ENCODE results near the gene INO80B. TPM values are rescaled to one million over a fixed set of nuclear protein-coding genes. Genes with fewer than 3 reads are reported as not detected.

Gene INO80B
- polyA plus RNA-seq (2011; rRNA removed) (5.6 and 6.4 TPM in 2 replicates), polyA minus RNA-seq (2011; rRNA and poly(A)+ RNA removed) (2.2 and 3.3 TPM in 2 replicates)

DNA sequence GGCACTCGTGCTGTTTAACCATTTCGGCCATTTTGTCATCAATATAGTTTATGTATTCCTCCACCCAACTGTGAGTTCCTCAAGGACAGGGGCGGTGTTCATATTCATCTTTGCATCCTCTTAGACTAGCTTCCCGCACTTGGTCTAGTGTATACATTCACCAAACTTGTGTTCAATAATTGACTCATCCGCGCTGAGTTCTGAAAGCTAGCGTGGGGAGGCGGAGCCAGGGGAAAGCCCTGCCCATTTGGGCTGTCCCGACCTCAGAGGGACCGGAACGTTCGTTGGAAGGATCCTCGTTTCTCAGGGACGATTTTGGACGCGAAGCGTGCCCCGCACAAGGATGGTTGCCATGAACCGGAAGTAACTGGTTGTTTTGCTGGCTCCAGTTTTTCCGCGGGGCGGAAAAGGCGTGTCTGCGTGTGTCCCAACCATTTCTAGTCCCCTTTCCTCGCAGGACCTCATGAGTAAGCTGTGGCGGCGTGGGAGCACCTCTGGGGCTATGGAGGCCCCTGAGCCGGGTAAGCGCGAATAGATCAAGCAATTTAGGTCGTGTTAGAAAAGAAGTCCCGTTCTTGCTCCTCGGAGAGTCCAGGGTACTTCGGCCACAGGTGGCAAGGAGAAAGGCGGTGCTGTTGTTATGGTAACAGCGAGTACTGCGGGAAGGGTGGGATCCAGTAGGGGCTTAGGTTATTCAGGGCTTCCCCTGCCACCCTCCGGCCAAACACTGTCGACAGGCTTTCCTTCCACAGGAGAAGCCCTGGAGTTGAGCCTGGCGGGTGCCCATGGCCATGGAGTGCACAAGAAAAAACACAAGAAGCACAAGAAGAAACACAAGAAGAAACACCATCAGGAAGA is at the start of gene INO80B:
INO80B (plus strand) TSS at position 434 of the 858 bp plus-strand sequence; CDS start at position 464, 30 bp downstream.
- TF ChIP-seq, protein P1, sequence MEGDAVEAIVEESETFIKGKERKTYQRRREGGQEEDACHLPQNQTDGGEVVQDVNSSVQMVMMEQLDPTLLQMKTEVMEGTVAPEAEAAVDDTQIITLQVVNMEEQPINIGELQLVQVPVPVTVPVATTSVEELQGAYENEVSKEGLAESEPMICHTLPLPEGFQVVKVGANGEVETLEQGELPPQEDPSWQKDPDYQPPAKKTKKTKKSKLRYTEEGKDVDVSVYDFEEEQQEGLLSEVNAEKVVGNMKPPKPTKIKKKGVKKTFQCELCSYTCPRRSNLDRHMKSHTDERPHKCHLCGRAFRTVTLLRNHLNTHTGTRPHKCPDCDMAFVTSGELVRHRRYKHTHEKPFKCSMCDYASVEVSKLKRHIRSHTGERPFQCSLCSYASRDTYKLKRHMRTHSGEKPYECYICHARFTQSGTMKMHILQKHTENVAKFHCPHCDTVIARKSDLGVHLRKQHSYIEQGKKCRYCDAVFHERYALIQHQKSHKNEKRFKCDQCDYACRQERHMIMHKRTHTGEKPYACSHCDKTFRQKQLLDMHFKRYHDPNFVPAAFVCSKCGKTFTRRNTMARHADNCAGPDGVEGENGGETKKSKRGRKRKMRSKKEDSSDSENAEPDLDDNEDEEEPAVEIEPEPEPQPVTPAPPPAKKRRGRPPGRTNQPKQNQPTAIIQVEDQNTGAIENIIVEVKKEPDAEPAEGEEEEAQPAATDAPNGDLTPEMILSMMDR (IDR thresholded peaks at IDR 0.05; ENCODE audit: insufficient read depth, low read depth, low read length), result no peak
- CTCF ChIA-PET, result interaction anchor here (0.8 to 4.2 kb wide), 7 partner anchors 12 to 256 kb away, joined by 3 to 13 read pairs (median 3); partner anchors contain the start of genes CCDC142 and TTC31
- peak within 1 kb of the TSS; percentile 68 for H3K4me3 ChIP-seq (ENCODE audit: low read depth, low read length)
- no peaks in the 10 kb centered on the region for H3K36me3 ChIP-seq (ENCODE audit: control insufficient read depth, insufficient read depth, low read length)
- no peaks in the 10 kb centered on the region for H3K27me3 ChIP-seq (ENCODE audit: control insufficient read depth, insufficient read depth, low read length)
- POLR2A ChIA-PET, result interaction anchor here (0.5 to 0.7 kb wide), 2 partner anchors 18 to 24 kb away, joined by 3 read pairs; partner anchors contain the start of gene MRPL53
- peak; percentile 87 for DNase-seq (ENCODE audit: low read depth)

GRCh38 chr2:74406035-74406434 is 48.9 kb upstream of the INO80B start:
- TF ChIP-seq, protein P1 (IDR thresholded peaks at IDR 0.05; ENCODE audit: insufficient read depth, low read depth, low read length), result no peak
- no peak for DNase-seq (ENCODE audit: low read depth)
- ChIA-PET POLR2A (no interaction called here), CTCF (no interaction called here)
- no peaks in the 10 kb centered on the region for H3K27me3 ChIP-seq (ENCODE audit: control insufficient read depth, insufficient read depth, low read length)
- no peaks in the 10 kb centered on the region for H3K36me3 ChIP-seq (ENCODE audit: control insufficient read depth, insufficient read depth, low read length)
- no peak overlapping the region for H3K4me3 ChIP-seq (ENCODE audit: low read depth, low read length)

DNA sequence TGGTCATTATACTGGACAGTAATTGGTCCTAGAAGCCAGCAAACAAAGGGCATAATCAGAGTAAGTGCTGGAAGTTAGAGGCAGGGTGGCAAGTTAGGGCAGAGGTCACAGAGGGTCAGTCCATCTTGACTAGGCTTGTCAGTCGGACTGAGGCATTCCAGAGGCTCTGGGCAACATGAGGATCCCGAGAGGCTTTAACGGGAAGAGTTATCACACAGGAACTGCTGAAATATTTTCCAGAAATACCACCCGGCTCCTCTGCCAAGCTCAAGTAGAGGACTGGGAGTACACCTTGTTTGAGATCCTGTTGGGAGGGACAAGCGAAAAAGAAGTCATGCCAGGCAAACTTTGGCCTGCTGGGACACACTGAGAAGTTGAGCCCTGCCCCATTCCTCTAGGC is 47.2 kb upstream of the INO80B start:
- no peaks in the 10 kb centered on the region for H3K27me3 ChIP-seq (ENCODE audit: control insufficient read depth, insufficient read depth, low read length)
- no peak for DNase-seq (ENCODE audit: low read depth)
- no peak overlapping the region for H3K4me3 ChIP-seq (ENCODE audit: low read depth, low read length)
- ChIA-PET POLR2A (no interaction called here), CTCF (interaction anchor here (0.6 to 1.6 kb wide), 5 partner anchors 14 to 178 kb away, joined by 3 to 4 read pairs (median 3); partner anchors contain the start of genes CCDC142 and TTC31)
- no peaks in the 10 kb centered on the region for H3K36me3 ChIP-seq (ENCODE audit: control insufficient read depth, insufficient read depth, low read length)
- TF ChIP-seq, protein P1 (IDR thresholded peaks at IDR 0.05; ENCODE audit: insufficient read depth, low read depth, low read length), result no peak

GRCh38 chr2:74413001-74413698 is 41.7 kb upstream of the INO80B start:
- H3K4me3 ChIP-seq (ENCODE audit: low read depth, low read length), result no peak overlapping the region
- DNase-seq (ENCODE audit: low read depth), result no peak
- no peaks in the 10 kb centered on the region for H3K27me3 ChIP-seq (ENCODE audit: control insufficient read depth, insufficient read depth, low read length)
- CTCF ChIA-PET, result interaction anchor here (1.3 to 1.4 kb wide), 2 partner anchors 12 to 589 kb away, joined by 3 read pairs; no protein-coding TSS in a partner anchor
- TF ChIP-seq, protein P1 (IDR thresholded peaks at IDR 0.05; ENCODE audit: insufficient read depth, low read depth, low read length), result no peak
- POLR2A ChIA-PET, result no interaction called here
- H3K36me3 ChIP-seq (ENCODE audit: control insufficient read depth, insufficient read depth, low read length), result no peaks in the 10 kb centered on the region

- ChIA-PET POLR2A (interaction anchor here (0.6 kb wide), 1 partner anchor 13 kb away, joined by 5 read pairs; no protein-coding TSS in a partner anchor), CTCF (interaction anchor here (1.3 to 2.2 kb wide), 3 partner anchors 14 to 590 kb away, joined by 3 to 10 read pairs (median 3); no protein-coding TSS in a partner anchor)
- no peak for DNase-seq (ENCODE audit: low read depth)
- H3K27me3 ChIP-seq (ENCODE audit: control insufficient read depth, insufficient read depth, low read length), result no peaks in the 10 kb centered on the region
- TF ChIP-seq, protein P1 (IDR thresholded peaks at IDR 0.05; ENCODE audit: insufficient read depth, low read depth, low read length), result no peak
- peak overlapping the region; percentile 34 for H3K4me3 ChIP-seq (ENCODE audit: low read depth, low read length)
- H3K36me3 ChIP-seq (ENCODE audit: control insufficient read depth, insufficient read depth, low read length), result no peaks in the 10 kb centered on the region
Measured at GRCh38 chr2:74414441-74414840, 40.4 kb upstream of the INO80B start.

Measured in BJ (cell line).